Activated CD4-positive, alpha-beta T cell treated with anti-CD3 and anti-CD28 coated beads for 36 hours (primary cell): ENCODE results near the gene SRD5A1. TPM values are rescaled to one million over a fixed set of nuclear protein-coding genes. Genes with fewer than 3 reads are reported as not detected.

Source experiments
- ATAC-seq: fragments of 200-7000 bp; cut with Tn5 transposase; one replicate; pipeline ENCODE4 v1.10.0; 2021; ENCODE audit warnings: mild to moderate bottlenecking, moderate library complexity
- CTCF ChIA-PET: fragments of 350-600 bp; sonication (Branson Sonifier 250); formaldehyde crosslinking; loops from one replicate; lab custom pipeline; 2021; ENCODE audit warnings: antibody characterized with exemption; lab: Charles Lee
- POLR2A ChIA-PET: fragments of 350-600 bp; sonication (Branson Sonifier 250); formaldehyde crosslinking; loops from one replicate; lab custom pipeline; 2021; ENCODE audit warnings: antibody characterized with exemption, inconsistent platforms; lab: Charles Lee
- DNase-seq: peaks from one replicate; pipeline ENCODE4 v3.0.0-alpha.2; 2020
- H3K27ac Mint-ChIP-seq: one replicate; pipeline ENCODE4 v1.8.0; 2021; ENCODE audit warnings: mixed read lengths
- H3K27me3 Mint-ChIP-seq: one replicate; pipeline ENCODE4 v1.8.0; 2021; ENCODE audit warnings: mixed read lengths
- H3K36me3 Mint-ChIP-seq: one replicate; pipeline ENCODE4 v1.8.0; 2021; ENCODE audit warnings: low read depth, mixed read lengths
- H3K4me1 Mint-ChIP-seq: one replicate; pipeline ENCODE4 v1.8.0; 2021; ENCODE audit warnings: mixed read lengths
- H3K4me3 Mint-ChIP-seq: one replicate; pipeline ENCODE4 v1.8.0; 2021; ENCODE audit warnings: mild to moderate bottlenecking, moderate library complexity, mixed read lengths
- H3K9me3 Mint-ChIP-seq: one replicate; pipeline ENCODE4 v1.8.0; 2021; ENCODE audit warnings: low read depth, mixed read lengths
- intact Hi-C, 2 experiments: fragments of 100-400 bp; cut with DNase I in 1 of 2; cut with micrococcal nuclease in 1 of 2; formaldehyde crosslinking; loops; one replicate each; pipeline versions ENCODE4 v1.14.2 to v1.15.1; 2022 to 2024; cut with DNase I, micrococcal nuclease
- total RNA-seq, 2 experiments: library from RNA; stranded (reverse); gene quantifications; one replicate each; pipeline ENCODE4 v1.2.3, GENCODE V29; 2021

Gene SRD5A1
- total RNA-seq, 2 experiments from 2014 or later: 7.6 to 11.1 TPM

DNA sequence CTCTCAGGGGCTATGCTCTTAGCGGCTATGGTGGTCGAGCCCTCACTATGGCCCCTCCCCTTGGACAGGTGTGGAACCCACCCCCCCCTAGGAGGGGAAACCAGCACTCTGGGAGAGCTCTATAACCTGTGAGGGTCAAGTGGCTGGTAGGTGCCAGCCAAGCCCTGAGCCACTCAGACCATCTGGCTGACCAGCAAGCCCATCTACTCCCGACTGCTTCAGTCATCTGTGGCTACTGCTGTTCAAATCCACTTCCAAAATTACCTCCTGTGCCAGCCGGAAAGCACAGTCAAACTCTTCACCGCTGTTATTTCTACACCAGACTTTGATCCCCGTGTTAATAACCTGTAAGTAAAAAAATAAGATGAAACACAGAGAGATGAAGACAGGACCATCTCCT is 28.9 kb upstream of the SRD5A1 start:
- Mint-ChIP-seq H3K36me3 (peaks cover 76% of the 10 kb centered on the region), H3K27ac (no peak overlapping the region), H3K27me3 (no peaks in the 10 kb centered on the region), H3K9me3 (no peaks in the 10 kb centered on the region), H3K4me3 (no peak overlapping the region), H3K4me1 (no peaks in the 10 kb centered on the region)
- POLR2A ChIA-PET: no interaction called here
- DNase-seq: no peak
- CTCF ChIA-PET: no interaction called here
- intact Hi-C loops: loop anchor here in 1 of 2 experiments (10.0 kb wide), 1 partner anchor 230 kb away; the partner anchor contains the start of gene MED10
- ATAC-seq: no peak

DNA sequence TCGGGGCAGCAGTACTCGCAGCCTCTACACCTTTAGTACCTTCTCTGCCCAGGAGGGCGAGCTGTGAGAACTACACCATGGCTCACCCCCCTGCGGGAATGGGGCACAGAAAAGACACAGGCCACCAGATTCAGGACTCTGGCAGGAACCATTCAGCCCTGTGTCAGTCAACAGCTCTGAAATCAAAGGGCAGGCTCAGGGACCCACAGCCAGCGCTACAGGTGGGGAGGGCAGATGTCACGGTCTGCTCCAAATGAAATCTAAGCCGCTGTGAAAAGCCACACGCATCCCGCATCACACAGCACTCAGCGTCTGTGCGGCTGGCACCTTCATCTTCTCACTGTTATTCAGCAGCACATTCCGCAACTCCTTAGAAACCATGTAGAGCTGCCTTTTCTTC is 28.3 kb upstream of the SRD5A1 start:
- CTCF ChIA-PET: interaction anchor here (0.6 to 1.1 kb wide), 2 partner anchors 92 to 310 kb away, joined by 3 read pairs; no protein-coding TSS in a partner anchor

DNA sequence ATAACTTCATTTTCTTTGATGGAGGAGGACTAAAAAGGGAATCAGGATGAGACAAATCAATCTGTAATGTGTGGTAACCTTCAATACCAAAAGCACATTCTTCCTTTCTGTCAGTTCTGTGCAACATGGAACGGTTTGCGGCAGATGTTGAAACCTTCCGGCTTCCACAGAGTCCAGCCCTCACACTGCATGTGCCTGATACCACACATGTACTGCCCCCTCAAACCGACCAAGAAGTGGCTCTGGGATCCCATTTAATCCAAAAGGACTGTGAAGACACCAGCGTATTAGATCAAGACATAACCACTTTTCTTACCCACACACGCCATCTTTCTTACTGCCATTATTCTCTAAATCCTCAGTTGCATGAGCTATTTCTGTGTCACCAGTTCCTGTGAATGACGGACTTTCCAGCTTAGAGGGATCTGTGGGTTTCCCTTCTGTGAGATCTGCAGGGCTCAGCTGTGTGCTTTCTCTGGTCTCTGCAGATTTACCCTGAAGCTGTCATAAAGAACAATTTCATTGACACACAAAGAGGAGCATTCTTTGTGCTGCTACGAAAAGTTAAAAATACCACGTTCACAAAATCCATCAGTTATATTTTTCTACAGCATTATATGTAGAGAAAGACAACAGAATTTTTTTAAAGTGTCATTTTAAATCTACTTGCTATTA is 26.2 kb upstream of the SRD5A1 start:
- intact Hi-C loops: loop anchor here in 1 of 2 experiments (10.0 kb wide), 1 partner anchor 232 kb away; the partner anchor contains the start of gene MED10
- Mint-ChIP-seq H3K27me3 (no peaks in the 10 kb centered on the region), H3K4me1 (no peaks in the 10 kb centered on the region), H3K4me3 (no peak overlapping the region), H3K36me3 (peaks cover 70% of the 10 kb centered on the region), H3K9me3 (no peaks in the 10 kb centered on the region), H3K27ac (no peak overlapping the region)
- CTCF ChIA-PET: no interaction called here
- POLR2A ChIA-PET: no interaction called here
- ATAC-seq (no peak), DNase-seq (no peak)

More for the DNA sequence above, 28.3 kb upstream of the SRD5A1 start:
- Mint-ChIP-seq H3K27me3 (no peaks in the 10 kb centered on the region), H3K4me1 (no peaks in the 10 kb centered on the region), H3K27ac (no peak overlapping the region), H3K36me3 (peaks cover 77% of the 10 kb centered on the region), H3K9me3 (no peaks in the 10 kb centered on the region), H3K4me3 (no peak overlapping the region)
- POLR2A ChIA-PET: no interaction called here
- DNase-seq (no peak), ATAC-seq (no peak)
- intact Hi-C loops: loop anchor here in 1 of 2 experiments (10.0 kb wide), 1 partner anchor 230 kb away; the partner anchor contains the start of gene MED10

DNA sequence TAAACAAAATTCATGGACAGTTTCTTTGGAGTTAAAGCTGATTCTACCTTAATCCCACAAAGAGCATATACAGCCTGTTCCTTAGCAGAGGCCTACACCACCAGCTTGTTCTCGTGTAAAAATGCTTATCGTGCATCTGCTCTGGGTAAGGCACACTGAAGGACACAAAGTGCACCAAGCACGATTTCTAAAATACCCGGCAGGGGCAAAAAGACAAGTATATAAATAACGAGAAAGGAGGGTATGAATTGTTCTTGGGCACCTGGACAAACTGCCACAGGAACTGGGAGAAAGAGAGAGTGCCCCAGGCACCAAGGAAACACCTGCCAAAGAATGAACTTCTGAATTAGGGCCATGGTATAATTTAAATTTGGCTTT is 25.7 kb upstream of the SRD5A1 start:
- ChIA-PET POLR2A (interaction anchor here (0.7 kb wide), 1 partner anchor 17 kb away, joined by 3 read pairs; no protein-coding TSS in a partner anchor), CTCF (interaction anchor here (1.9 kb wide), 1 partner anchor 10 kb away, joined by 4 read pairs; no protein-coding TSS in a partner anchor)
- no peak overlapping the region for H3K27ac Mint-ChIP-seq
- DNase-seq (no peak), ATAC-seq (no peak)
- H3K9me3 Mint-ChIP-seq: no peaks in the 10 kb centered on the region
- no peaks in the 10 kb centered on the region for H3K4me1 Mint-ChIP-seq
- intact Hi-C loops: loop anchor here in 1 of 2 experiments (10.0 kb wide), 1 partner anchor 233 kb away; the partner anchor contains the start of gene MED10
- peaks cover 70% of the 10 kb centered on the region for H3K36me3 Mint-ChIP-seq
- no peak overlapping the region for H3K4me3 Mint-ChIP-seq
- H3K27me3 Mint-ChIP-seq: no peaks in the 10 kb centered on the region

DNA sequence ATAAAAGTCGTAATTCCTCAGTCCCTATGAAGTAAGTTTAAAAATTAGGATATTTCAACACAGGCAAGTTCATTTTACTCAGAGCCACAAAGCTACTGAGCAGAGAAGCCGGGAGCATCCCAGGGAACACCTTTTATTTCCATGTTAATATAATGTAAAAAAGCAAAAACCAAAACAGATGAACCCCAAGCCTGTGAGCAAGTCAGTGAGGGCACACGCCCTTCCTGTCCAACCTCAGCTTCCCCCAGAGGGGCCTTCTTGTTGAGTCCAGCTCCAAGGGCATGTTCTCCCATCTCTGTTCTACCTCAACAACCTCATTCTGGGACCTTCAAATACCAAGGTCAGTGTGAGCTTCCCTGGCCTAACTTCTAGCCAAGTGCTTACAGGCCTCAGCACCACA is 25.2 kb upstream of the SRD5A1 start:
- ChIA-PET POLR2A (interaction anchor here (0.7 kb wide), 1 partner anchor 16 kb away, joined by 3 read pairs; no protein-coding TSS in a partner anchor), CTCF (interaction anchor here (1.9 kb wide), 1 partner anchor 10 kb away, joined by 4 read pairs; no protein-coding TSS in a partner anchor)
- Mint-ChIP-seq H3K27me3 (no peaks in the 10 kb centered on the region), H3K4me1 (no peaks in the 10 kb centered on the region), H3K36me3 (peaks cover 71% of the 10 kb centered on the region), H3K4me3 (no peak overlapping the region), H3K27ac (no peak overlapping the region), H3K9me3 (no peaks in the 10 kb centered on the region)
- no peak for DNase-seq
- no peak for ATAC-seq
- intact Hi-C loops: loop anchor here in 1 of 2 experiments (10.0 kb wide), 1 partner anchor 233 kb away; the partner anchor contains the start of gene MED10

DNA sequence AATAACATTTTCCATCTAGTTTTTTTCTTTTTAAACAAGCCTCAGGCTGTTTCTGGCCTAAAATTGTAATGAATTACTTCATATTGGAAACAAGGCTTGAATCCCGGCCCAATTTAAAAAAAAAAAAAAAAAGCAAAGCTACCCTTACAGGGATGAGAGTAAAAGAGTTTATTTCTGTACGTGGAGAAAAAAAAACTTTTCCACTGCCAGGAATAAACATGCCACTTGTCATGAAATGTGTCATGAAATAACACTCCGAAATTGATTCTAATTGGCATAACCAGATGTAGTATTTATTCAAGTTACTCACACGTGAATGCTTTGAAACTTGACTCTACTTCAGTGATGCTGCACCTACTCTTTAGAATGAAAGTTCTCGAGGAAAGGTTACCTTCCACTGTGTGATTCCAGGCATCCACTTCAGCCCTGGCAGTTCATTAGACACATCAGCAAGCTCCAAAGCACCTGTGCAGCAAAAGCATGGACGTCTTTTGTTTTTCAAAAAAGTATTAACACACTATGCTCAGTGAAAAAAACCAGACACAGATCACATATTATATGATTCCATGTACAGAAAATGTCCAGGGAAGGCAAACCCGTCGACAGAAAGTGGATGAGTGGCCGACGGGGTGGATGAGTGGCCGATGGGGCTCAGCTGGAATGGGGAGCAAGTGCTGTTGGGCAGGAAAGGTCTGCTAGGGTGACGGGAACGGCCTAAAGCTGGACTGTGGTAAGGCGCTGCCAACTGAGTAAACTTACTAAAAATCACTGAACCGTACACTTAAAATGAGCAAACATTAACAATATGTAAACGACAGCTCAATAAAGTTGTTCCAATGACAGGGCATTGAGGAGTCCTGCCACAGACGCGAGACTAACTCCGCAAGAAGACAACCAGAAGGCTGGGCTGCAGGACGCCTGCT is 21.6 kb upstream of the SRD5A1 start:
- CTCF ChIA-PET: no interaction called here
- POLR2A ChIA-PET: no interaction called here
- H3K27me3 Mint-ChIP-seq: no peaks in the 10 kb centered on the region
- H3K4me1 Mint-ChIP-seq: peaks cover 22% of the 10 kb centered on the region
- no peaks in the 10 kb centered on the region for H3K9me3 Mint-ChIP-seq
- peaks cover 77% of the 10 kb centered on the region for H3K36me3 Mint-ChIP-seq
- H3K4me3 Mint-ChIP-seq: no peak overlapping the region
- DNase-seq (no peak), ATAC-seq (no peak)
- intact Hi-C loops: no loop called here
- no peak overlapping the region for H3K27ac Mint-ChIP-seq

DNA sequence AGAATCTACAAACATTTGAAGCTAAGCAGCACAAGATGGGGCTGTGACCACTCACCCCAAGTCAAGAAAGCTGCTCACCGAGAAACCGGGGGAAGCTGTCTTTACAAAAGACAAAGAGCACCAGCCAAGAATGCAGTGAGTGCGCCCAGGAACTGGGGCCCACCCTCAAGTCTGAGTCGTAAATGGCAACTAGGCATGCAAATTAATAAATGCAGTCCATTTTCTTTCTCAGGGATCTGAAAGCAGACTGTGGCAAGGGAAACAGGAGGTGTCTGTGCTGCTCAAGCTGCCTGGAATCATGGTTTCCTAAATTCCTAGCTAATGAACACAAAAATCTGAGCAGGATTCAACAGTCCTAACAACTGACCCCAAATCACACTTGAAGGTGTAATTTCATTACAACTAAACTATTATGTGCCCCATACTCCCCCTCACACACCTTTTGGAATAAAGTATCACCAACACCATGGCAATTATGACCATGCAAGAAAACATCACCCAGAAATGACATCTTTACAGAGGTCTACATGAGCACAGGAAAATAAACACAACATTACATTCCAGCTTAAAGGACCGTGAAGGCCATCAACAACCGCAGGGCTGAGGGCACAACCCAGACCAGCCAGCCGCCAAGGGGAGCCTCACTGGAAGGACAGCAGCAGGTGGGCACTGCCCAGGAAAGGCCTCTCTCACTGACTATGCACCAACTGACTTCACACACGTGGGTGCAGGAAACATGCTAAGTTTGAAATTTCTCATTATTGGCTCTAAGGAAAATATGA is 18.0 kb upstream of the SRD5A1 start:
- no peak overlapping the region for H3K27ac Mint-ChIP-seq
- CTCF ChIA-PET: interaction anchor here (0.6 kb wide), 1 partner anchor 16 kb away, joined by 3 read pairs; no protein-coding TSS in a partner anchor
- POLR2A ChIA-PET: no interaction called here
- no peaks in the 10 kb centered on the region for H3K9me3 Mint-ChIP-seq
- H3K27me3 Mint-ChIP-seq: no peaks in the 10 kb centered on the region
- H3K4me3 Mint-ChIP-seq: no peak overlapping the region
- peaks cover 22% of the 10 kb centered on the region for H3K4me1 Mint-ChIP-seq
- intact Hi-C loops: no loop called here
- ATAC-seq (no peak), DNase-seq (no peak)
- peaks cover 71% of the 10 kb centered on the region for H3K36me3 Mint-ChIP-seq

DNA sequence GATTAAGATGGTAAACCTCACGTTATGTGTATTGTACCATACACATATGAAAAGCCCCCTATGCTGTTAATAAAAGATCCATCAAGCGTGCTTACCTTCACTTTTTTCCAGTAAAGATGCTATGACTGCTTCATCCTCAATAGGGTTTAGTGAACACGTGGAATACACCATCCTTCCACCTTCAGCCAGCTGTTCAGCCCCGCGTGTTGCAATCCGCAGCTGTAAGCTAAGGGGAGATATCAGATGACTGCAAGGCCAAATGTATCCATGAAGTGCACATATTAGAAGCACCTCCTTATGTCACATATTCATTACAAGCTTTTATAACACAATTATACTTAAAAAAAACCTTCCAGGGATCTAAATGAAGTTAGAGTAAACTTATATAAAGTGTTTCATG is 16.6 kb upstream of the SRD5A1 start:
- peaks cover 69% of the 10 kb centered on the region for H3K36me3 Mint-ChIP-seq
- no peaks in the 10 kb centered on the region for H3K27me3 Mint-ChIP-seq
- H3K9me3 Mint-ChIP-seq: no peaks in the 10 kb centered on the region
- ChIA-PET CTCF (no interaction called here), POLR2A (no interaction called here)
- H3K27ac Mint-ChIP-seq: no peak overlapping the region
- H3K4me3 Mint-ChIP-seq: no peak overlapping the region
- DNase-seq (no peak), ATAC-seq (no peak)
- peaks cover 24% of the 10 kb centered on the region for H3K4me1 Mint-ChIP-seq
- intact Hi-C loops: loop anchor here in 1 of 2 experiments (2.0 kb wide), 1 partner anchor 14 kb away; no protein-coding TSS in a partner anchor

DNA sequence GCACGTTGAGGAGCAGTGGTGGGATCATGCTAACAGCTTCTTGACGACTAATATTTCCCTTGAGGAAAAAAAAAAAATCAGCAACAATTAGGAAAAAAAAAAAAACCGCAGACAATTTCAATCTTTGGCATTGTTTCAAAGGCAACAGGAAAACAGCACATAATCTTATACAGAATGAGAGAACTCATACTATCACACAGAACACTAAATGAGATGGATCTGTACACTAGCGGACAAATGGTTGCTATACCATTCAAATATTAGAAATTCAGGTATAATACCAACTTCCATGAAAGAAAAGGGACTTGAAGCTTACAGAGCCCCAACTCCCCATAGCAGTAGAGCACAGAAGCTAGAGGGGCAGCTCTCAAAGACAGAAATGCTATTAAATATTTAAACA is 10.0 kb upstream of the SRD5A1 start:
- H3K4me3 Mint-ChIP-seq: no peak overlapping the region
- ChIA-PET POLR2A (interaction anchor here (1.0 kb wide), 1 partner anchor 10 kb away, joined by 6 read pairs; the partner anchor contains the start of gene NSUN2), CTCF (no interaction called here)
- no peaks in the 10 kb centered on the region for H3K27me3 Mint-ChIP-seq
- ATAC-seq: no peak
- peaks cover 10% of the 10 kb centered on the region for H3K9me3 Mint-ChIP-seq
- intact Hi-C loops: no loop called here
- no peak for DNase-seq
- peaks cover 72% of the 10 kb centered on the region for H3K36me3 Mint-ChIP-seq
- H3K4me1 Mint-ChIP-seq: peaks cover 15% of the 10 kb centered on the region
- H3K27ac Mint-ChIP-seq: no peak overlapping the region

DNA sequence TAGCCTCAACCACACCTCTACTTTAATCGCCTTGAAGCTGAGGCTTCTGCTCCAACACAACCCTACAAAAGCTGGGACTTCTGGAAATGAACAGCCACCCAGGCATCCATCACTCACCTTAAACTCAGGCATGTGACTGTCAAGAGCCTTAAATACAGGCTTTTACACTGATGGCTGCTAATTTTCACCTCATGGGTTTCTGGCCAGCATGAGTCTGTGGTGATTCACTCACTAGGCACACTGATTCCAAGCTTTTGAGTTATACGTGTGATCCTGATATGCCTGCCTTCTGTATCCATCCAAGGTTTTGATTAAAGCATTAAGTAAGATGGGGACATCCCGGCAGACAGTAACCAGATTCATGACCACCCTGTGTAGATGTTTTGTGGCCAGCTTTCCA is 9.3 kb upstream of the SRD5A1 start:
- Mint-ChIP-seq H3K4me3 (no peak overlapping the region), H3K4me1 (peaks cover 17% of the 10 kb centered on the region), H3K36me3 (peaks cover 73% of the 10 kb centered on the region), H3K27ac (no peak overlapping the region), H3K27me3 (no peaks in the 10 kb centered on the region), H3K9me3 (peaks cover 10% of the 10 kb centered on the region)
- ATAC-seq: no peak
- DNase-seq: no peak
- intact Hi-C loops: no loop called here
- ChIA-PET CTCF (interaction anchor here (1.1 kb wide), 1 partner anchor 122 kb away, joined by 3 read pairs; no protein-coding TSS in a partner anchor), POLR2A (interaction anchor here (0.6 kb wide), 1 partner anchor 16 kb away, joined by 3 read pairs; no protein-coding TSS in a partner anchor)
